NCI-H524 treated with DMSO at 0.1 percent for 48 hours (cell line): ENCODE data around the gene MYMX.
"Not testable (repeated sequence)": the region's sequence is repeated elsewhere in the genome, so short reads cannot be mapped to it uniquely, and the experiment has no call there.

ENCODE experiments used
- DNase-seq: peaks from one replicate; lab custom pipeline; 2025; lab: John Stamatoyannopoulos, UW

The MYMX gene

DNA sequence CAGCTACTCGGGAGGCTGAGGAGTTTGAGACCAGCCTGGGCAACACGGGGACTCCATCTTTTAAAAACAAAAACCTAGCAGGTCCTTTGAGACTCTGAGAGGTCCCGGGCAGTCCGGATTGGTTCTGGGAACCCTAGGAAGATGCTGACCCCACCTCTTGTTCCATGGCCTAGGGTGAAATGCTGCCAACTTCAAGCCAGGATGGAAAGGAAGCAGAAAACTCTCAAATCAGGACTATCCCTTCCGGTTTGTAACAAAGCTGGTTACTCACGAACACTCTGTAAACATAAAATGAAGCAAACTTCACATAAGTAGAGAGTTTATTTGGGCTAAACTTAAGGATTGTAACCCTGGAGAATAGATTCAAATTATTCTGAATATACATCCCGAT, 30.1 kb upstream of the MYMX start:
- DNase-seq, result no peak

DNA sequence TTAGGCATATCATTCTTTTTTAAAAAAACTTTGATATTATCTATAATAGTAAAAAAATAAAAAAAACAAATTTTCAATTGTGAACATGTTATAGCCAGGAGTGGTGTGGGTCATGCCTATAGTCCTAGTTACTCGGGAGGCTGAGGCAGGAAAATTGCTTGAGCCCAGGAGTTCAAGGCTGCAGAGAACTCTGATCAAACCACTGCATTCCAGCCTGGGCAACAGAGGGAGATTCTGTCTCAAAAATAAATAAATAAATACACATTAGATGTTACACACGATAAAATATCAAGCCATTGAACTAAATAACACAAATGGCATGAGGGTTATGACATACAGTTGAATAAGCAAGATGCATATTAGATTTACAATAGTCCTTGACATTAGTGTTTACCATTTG, 27.9 kb upstream of the MYMX start:
- no peak for DNase-seq

DNA sequence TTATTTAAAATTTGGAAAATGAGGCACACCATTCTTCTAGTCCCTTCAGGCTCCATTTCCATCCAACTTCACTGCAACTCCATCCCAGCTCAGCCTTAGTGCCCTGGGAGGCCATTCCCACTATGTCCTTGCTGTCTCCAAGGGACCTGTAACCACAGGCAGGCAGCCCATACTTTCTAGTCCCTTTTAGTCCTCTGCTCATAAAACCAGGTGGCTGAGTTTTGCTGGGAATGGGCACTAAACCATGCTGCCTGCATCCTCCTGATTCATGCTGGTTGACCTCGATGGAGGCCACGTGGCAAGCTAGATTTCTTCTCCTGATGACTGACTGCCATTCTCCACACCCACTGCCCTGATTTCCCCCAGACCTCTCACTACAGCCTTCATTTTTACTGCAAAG, 27.5 kb upstream of the MYMX start:
- DNase-seq, result no peak

DNA sequence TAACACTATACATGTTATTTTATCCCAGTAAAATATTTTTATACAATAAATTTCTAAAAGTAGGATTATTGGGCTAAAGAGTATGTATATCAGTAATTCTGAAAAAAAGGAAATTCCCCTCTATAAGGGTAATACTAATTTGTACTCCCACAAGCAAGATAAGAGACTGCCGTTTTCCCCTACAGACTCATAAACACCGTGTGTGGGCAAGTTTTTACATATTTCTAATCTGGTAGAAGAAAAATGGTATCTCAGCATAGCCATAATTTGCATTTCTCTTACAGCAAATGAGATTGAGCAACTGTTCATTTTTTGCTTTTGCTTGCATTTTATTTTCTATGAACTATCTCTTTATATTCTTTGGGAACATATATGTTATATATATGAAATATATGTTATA, 26.0 kb upstream of the MYMX start:
- no peak for DNase-seq

DNA sequence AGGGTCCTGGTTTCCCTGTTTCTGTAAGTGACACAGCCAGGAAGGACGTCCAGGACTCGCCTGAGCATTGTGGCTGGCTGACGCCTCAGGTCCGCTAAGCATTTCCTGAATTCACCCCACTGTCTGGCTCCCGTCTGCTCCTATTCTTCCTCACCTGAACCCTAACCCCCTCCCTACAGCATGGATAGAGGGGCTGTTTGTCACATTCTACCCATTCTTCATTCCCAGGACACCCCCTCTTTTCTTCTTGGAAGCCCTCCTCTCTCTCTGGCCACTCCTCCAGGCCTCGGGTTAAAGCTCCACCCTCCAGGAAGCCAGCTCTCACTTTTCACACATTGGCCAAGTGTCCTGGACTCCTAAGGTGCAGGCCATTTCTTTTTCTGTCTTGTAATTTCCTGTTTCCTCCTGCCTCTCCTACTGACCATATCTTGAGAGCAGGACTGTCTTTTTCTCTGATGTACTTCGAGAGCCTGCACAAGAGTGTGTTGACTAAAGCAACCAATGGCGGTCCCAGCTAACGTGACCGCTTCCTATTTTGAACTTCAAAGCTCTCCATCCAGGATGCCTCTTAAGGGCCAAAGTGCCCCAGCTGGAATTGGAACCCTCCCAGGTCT, 24.2 kb upstream of the MYMX start:
- no peak for DNase-seq

DNA sequence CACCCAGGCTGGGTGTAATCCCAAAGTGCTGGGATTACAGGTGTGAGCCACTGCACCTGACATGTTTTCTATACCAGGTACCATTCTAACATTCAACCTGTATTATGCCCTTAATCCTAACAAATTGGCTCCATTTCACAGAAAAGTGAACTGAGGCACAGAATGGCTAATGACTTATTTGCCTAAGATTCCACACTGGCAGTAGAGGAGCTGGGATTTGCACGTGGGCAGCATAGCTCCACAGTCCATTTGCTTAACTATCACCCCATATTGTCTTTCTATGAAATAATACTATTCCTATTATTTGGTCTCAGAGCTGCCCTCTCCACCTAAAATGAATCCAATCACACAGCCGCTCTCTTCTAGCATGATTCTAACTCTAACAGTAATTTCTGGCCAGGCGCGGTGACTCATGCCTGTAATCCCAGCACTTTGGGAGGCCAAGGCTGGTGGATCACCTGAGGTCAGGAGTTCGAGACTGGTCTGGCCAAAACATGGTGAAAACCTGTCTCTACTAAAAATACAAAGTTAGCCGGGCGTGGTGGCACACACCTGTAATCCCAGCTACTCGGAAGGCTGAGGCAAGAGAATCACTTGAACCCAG, 23.3 kb upstream of the MYMX start:
- DNase-seq, result no peak

DNA sequence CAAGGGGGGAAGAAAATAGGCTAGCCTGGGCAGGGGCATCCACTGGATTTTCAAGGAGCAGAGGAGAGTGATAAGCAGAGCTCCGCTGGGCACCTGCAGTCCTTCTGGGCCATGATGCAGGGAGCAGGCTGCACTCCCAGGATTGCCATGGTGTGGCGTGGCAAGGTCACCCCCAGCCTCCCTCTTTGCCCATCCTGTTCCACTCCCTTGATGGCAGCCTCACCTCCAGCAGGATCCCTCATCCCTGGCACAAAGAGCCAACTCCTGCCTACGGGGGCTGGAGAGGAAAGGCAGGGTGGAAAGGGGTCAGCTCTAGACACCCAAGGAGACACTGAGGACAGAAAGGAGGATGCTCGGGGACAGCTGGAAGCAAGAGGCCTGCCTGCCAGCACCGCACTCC, 22.4 kb upstream of the MYMX start:
- no peak for DNase-seq

DNA sequence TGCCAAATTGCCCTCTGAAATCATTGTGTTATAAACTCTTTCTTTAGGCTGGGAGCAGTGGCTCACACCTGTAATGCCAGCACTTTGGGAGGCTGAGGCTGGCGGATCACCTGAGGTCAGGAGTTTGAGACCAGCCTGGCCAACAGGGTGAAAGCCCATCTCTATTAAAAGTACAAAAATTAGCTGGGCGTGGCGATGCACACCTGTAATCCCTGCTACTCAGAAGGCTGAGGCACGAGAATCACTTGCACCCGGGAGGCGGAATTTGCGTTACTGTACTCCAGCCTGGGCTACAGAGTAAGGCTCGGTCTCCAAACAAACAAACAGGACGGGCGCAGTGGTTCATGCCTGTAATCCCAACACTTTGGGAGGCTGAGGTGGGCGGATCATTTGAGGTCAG, 20.4 kb upstream of the MYMX start:
- not testable (repeated sequence) for DNase-seq

DNA sequence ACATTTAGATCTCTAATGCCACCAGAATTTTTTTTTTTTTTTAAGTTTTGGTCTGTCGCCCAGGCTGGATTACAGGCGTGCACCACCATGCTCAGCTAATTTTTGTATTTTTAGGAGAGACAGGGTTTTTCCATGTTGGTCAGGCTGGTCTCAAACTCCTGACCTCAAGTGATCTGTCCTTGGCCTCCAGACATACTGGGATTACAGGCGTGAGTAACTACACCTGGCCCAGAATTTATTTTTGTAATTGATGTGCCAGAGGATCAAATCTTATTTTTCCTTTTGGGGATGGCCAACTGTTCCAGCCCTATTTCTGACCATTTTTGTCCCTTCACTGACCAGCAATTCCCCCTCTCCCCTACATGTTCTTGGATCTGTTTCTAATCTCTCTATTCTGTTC, 18.0 kb upstream of the MYMX start:
- no peak for DNase-seq

DNA sequence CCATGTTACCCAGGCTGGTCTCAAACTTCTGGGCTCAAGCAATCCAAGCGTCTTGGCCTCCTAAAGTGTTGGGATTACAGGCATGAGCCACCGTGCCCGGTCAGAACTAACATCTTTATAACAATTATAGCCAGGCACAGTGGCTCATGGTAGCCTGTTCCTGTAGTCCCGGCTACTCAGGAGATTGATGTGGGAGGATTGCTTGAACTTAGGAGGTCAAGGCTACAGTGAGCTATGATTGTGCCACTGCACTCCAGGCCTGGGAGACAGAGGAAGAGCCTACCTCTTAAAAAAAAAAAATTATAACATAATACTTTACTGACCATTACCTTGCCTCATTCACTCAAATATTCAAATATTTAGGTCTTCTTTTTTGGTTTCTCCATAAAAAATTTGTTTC, 16.8 kb upstream of the MYMX start:
- no peak for DNase-seq

DNA sequence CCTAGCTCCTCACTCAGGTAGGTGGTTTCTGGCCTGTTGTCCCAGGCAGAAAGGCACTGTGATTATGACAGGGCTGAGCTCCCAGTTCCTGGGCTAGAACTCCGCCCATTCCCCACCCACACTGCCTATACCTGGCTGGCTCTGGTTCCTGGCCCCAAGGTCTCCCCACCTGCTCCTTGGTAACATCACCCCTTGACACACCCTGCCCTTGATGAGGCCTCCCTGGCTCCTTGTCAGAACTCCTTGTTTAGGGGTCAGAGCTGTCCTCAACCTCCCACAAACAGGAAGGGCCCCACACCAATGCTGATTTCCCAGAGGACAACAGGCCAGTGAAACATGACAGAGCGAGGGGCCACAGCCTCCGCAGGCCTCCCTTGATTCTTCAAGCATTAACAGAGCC, 15.5 kb upstream of the MYMX start:
- DNase-seq, result no peak

DNA sequence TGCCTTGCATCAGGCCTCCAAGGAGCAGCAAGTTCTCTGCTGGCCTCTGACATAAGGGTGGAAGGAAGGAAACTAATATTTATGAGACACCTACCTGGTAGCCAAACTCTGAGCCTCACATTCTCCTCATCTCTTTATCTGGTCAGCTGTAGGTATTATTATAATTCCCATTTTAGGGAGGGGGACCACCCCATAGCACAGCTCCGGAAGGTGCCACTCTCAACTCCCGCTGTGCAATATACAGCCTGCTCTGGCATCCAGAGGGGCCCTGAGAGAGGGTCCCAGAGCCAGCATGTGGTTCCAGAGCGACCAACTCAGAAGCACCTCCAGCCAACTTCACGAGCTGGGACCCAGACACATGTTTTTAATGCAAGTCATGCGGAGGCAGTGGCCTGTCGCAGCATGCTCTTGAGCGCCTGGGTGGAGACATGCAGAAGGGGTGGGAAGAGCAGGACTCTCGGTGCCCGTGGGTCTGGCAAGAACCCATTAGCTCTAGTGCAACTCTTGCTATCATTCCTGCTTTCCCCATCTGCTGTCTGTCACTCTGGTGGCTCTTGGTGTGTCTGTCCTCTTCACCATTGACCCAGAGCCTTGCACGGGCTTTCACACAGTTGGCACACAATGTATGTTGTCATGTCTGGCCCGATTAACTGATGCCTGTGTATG, 15.0 kb upstream of the MYMX start:
- no peak for DNase-seq

DNA sequence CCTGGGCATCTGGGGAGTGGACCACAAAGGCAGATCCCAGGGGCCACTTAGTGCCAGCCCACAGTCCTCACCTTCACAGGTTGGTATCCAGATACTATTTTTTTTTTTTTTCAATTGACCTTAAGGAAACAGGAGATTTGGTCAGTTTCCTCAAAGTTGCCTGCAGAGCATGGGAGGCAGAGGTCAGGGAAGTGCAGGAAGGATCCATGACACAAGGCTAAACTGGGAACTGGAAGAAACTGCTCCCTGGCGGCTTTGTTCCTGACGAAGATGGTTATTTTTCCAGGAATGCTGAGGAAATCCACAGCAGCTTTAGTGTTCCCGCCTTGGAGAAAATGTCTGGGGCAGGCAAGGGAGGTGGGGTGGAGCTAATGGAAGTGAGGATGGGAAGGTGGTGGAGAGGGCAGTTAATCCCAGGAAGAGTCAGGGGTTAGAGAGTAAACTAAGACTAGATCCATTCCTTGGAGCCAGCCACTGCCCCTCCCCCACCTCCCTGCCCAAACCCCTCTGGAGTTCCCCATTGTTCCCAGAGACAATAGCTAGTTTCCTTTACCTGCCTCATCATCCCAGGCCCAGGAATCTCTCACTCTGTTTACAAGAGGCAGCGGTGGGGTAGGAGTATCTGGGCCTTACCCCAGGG, 14.3 kb upstream of the MYMX start:
- no peak for DNase-seq

DNA sequence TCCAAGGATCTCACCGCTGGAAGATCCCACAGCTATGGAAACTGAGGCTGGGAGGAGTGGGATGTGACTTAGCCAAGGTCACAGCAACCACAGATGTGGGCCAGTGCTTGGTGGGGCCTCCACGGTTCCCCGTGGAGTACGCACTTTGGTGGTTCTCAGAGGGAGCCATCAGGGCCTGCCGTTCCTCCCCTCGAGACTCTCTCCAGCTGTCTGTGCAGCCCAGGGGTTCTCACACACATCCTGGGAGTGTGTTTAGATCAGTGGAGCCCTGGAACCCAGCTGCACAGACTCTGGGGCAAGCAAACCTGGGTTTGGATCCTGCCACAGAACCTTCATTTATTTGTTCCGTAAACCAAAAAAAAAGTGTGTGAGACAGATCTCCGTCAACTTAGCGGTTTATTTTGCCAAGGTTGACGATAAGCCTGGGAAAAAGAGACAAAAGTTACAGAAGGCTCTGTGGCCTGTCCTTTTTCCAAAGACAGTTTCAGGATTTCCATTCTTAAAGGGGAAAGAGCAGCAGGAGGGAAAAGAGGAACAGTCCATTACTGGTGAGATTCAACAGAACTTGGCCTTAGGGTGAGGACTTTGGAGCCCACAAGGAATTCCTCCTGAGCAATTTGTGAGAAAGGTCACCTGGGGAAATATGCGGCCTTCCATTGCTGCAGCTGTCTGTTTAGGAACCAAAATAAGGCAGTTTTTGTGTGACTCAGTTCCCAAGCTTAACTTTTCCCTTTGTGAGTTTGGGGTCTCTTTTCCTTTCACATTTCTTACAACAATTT, 13.6 kb upstream of the MYMX start:
- DNase-seq, result no peak

DNA sequence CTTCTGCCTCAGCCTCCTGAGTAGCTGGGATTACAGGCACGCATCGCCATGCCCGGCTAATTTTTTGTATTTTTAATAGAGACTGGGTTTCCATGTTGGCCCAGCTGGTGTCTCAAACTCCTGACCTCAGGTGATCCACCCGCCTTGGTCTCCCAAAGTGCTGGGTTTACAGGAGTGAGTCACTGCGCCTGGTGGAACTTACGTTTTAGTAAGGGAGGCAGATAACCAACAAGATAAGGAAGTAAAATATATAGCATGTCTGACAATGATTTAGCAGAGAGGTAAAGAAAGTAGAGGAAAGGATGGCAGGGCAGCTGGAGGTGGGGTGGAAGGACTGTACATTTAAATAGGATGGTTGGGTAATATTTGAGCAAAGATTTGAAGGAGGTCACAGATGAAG, 12.8 kb upstream of the MYMX start:
- no peak for DNase-seq

DNA sequence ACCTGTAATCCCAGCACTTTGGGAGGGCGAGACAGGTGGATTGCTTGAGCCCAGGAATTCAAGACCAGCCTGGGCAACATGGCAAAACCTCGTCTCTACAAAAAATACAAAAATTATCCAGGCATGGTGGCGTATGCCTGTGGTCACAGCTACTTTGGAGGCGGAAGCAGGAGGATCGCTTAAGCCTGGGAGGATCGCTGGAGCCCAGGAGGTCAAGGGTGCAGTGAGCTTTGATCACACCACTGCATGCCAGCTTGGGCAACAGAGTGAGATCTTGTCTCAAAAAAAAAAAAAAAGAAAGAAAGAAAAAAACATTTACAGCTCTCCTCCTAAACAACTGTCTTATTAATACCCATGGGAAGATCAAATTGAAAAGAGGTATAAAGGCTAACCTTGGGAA, 8.8 kb upstream of the MYMX start:
- no peak for DNase-seq

DNA sequence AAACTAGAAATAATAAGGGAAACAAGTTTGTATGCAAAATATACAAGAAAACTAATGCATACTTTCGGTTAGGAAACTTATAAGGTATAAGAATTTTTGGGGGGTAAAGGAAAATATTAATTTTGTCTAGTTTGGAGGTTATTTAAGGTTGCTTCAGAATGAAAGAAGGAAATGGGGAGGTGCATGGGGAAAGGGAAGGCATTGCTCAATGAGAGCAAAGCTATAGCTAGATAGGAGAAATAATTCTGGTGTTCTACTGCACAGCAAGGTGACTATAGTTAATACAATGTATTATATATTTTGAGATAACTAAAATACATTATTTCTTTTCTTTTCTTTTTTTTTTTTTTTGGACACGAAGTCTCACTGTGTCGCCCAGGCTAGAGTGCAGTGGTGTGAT, 5.4 kb upstream of the MYMX start:
- no peak for DNase-seq

DNA sequence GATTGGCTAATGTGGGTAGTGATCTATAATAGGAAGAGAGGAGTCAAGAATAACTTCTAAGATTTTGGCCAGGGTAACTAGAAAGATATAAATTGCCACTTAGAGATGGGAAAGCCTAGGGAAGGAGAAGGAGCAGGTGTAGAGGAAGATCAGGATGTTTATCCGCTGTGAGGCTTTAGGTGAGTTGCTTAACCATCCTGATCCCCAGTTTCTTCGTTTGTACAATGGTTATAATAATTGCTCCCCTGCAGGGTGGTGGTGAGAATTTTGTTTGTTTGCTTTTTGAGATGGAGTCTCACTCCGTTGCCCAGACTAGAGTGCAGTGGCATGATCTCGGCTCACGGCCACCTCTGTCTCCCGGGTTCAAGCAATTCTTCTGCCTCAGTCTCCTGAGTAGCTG, 2.4 kb upstream of the MYMX start:
- DNase-seq, result no peak

DNA sequence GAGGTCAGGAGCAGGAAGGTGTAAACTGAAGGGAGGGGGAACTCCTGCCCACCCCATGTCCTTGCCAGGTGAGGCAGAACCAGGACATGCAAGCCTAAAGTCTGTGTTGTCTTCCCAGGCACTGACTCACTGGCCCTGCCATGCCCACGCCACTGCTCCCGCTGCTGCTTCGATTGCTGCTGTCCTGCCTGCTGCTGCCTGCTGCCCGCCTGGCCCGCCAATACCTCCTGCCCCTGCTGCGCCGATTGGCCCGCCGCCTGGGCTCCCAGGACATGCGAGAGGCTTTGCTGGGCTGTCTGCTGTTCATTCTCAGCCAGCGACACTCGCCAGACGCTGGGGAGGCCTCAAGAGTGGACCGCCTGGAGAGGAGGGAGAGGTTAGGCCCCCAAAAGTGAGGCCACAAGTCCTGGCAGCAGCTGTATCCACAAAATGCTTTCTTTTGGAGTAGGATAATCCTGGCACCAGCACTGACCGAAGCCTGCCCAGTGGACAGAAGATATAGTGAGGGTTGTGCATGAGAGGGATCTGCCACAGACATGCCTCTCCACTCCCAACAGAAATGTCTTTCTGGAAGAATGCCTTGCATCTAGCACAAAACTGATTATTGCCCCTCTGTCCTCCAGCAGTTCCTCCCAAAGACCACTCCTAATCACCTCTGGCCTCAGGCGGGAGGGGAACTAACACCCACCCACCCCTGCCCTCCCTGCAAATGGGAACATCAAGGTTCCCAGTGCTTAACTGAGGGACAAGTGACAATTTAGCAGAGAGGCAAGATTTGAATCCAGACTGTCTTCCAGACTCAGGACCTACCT, 812 bp downstream of the MYMX start:
- no peak for DNase-seq

DNA sequence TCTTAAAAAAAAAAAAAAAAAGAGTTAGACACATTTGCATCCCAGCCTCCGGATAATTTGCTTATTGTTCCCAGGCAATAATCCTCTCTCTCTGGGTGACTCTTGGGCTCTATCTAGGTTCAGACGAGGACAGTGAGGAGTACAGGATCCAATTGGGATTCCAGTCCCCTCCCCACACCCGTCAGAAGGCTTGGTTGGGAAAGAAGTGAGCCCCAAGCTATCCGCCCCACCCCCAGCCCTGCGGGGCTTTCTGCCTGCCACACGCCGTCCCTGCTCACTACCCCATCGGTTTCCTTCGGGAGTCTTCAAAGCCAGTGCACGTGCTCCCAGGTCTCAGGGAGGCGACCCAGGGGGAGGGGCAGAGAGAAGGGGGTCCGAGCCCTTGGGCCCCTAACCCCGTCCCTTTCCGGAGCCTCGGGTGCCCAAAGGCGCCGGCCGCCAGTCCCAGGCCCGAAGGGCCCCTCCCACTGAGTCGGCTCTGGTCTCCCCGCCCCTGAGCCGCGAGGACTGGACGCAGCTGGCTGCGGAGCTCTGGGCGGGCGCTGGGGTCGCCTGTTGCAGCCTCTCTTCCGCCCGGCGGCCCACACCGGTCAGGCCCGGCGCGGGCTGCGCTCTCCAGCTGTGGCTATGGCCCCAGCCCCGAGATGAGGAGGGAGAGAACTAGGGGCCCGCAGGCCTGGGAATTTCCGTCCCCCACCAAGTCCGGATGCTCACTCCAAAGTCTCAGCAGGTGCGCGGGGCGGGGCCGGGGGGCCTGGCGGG, 2.5 kb downstream of the MYMX start:
- DNase-seq, result no peak
